ENCODE measurements around the gene EVL.

DNA sequence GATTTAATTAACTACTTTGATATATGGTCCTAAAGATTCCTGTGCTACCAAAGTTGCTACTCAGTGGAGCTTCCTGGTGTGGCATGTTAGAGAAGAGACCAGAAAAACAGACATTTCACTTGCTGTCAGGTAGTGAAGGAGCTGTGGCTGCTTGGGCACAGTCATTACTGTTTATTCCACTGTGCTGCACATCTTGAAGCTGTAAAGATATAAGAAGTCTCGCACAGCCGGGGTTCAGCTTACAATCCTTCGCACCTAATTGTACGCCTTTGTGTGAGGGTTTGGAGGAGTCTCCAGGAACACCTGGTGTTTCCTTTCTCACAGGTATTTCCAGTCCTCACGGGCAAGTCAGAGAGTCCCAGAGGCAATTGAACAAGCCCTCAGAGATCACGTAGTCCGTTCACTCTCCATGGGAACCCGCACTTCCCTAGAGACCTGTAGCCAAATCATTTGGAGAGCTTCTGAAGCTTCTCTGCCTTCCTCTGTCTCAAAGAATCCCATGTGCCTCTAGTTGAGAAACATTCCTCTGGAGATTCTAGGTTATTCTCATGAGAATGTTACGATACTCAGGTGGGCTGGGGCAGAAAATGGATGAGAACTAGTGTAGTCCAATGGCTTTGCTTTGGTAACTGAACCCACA is 4.1 kb downstream of the EVL start:
- TF ChIP-seq, protein P1, sequence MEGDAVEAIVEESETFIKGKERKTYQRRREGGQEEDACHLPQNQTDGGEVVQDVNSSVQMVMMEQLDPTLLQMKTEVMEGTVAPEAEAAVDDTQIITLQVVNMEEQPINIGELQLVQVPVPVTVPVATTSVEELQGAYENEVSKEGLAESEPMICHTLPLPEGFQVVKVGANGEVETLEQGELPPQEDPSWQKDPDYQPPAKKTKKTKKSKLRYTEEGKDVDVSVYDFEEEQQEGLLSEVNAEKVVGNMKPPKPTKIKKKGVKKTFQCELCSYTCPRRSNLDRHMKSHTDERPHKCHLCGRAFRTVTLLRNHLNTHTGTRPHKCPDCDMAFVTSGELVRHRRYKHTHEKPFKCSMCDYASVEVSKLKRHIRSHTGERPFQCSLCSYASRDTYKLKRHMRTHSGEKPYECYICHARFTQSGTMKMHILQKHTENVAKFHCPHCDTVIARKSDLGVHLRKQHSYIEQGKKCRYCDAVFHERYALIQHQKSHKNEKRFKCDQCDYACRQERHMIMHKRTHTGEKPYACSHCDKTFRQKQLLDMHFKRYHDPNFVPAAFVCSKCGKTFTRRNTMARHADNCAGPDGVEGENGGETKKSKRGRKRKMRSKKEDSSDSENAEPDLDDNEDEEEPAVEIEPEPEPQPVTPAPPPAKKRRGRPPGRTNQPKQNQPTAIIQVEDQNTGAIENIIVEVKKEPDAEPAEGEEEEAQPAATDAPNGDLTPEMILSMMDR (IDR thresholded peaks at IDR 0.05) = no peak
- TF ChIP-seq RFX5 (IDR thresholded peaks at IDR 0.05) (no peak), ZC3H11A (IDR thresholded peaks at IDR 0.05) (no peak), HEYL (CRISPR knock-in tag; IDR thresholded peaks at IDR 0.05) (no peak), POLR2A (IDR thresholded peaks at IDR 0.05; ENCODE audit: low read length) (no peak), SREBF2 (IDR thresholded peaks at IDR 0.05) (no peak), ESRRA (IDR thresholded peaks at IDR 0.05; ENCODE audit: borderline replicate concordance, low read length) (no peak), MAFK (IDR thresholded peaks at IDR 0.05; ENCODE audit: partially characterized antibody) (no peak), JUNB (IDR thresholded peaks at IDR 0.05) (no peak)
- TF ChIP-seq, protein P2, sequence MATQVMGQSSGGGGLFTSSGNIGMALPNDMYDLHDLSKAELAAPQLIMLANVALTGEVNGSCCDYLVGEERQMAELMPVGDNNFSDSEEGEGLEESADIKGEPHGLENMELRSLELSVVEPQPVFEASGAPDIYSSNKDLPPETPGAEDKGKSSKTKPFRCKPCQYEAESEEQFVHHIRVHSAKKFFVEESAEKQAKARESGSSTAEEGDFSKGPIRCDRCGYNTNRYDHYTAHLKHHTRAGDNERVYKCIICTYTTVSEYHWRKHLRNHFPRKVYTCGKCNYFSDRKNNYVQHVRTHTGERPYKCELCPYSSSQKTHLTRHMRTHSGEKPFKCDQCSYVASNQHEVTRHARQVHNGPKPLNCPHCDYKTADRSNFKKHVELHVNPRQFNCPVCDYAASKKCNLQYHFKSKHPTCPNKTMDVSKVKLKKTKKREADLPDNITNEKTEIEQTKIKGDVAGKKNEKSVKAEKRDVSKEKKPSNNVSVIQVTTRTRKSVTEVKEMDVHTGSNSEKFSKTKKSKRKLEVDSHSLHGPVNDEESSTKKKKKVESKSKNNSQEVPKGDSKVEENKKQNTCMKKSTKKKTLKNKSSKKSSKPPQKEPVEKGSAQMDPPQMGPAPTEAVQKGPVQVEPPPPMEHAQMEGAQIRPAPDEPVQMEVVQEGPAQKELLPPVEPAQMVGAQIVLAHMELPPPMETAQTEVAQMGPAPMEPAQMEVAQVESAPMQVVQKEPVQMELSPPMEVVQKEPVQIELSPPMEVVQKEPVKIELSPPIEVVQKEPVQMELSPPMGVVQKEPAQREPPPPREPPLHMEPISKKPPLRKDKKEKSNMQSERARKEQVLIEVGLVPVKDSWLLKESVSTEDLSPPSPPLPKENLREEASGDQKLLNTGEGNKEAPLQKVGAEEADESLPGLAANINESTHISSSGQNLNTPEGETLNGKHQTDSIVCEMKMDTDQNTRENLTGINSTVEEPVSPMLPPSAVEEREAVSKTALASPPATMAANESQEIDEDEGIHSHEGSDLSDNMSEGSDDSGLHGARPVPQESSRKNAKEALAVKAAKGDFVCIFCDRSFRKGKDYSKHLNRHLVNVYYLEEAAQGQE (IDR thresholded peaks at IDR 0.05) = no peak
